IMR-90 (cell line): ENCODE measurements around the gene SRPRA.

ENCODE experiments used
- BHLHE40 ChIP-seq: fragments of 150-350 bp; IDR thresholded peaks from 2 replicates; pipeline ENCODE4 v1.6.1; 2016; ENCODE audit warnings: mild to moderate bottlenecking, low read depth, low read length
- CEBPB ChIP-seq: IDR thresholded peaks from 2 replicates; pipeline ENCODE4 v1.6.1; 2012; ENCODE audit warnings: low read depth, low read length, improper control_type of control experiment
- CHD1 ChIP-seq: IDR thresholded peaks from 2 replicates; pipeline ENCODE4 v1.6.1; 2012; ENCODE audit warnings: low read depth, low read length, improper control_type of control experiment
- FOS ChIP-seq: fragments of 150-350 bp; IDR thresholded peaks from 2 replicates; pipeline ENCODE4 v1.6.1; 2016; ENCODE audit warnings: low read depth, low read length
- MAFK ChIP-seq: IDR thresholded peaks from 2 replicates; pipeline ENCODE4 v1.6.1; 2012; ENCODE audit warnings: low read depth, low read length, improper control_type of control experiment
- MAZ ChIP-seq: IDR thresholded peaks from 2 replicates; pipeline ENCODE4 v1.6.1; 2012; ENCODE audit warnings: low read depth, mild to moderate bottlenecking, low read length, improper control_type of control experiment, moderate library complexity, borderline replicate concordance
- MXI1 ChIP-seq: IDR thresholded peaks from 2 replicates; pipeline ENCODE4 v1.6.1; 2012; ENCODE audit warnings: low read depth, mild to moderate bottlenecking, low read length, moderate library complexity, borderline replicate concordance
- POLR2A ChIP-seq: IDR thresholded peaks from 2 replicates; pipeline ENCODE4 v1.6.1; 2012; ENCODE audit warnings: mild to moderate bottlenecking, low read depth, low read length
- RAD21 ChIP-seq: IDR thresholded peaks from 2 replicates; pipeline ENCODE4 v1.6.1; 2012; ENCODE audit warnings: low read length, improper control_type of control experiment
- RCOR1 ChIP-seq: IDR thresholded peaks from 2 replicates; pipeline ENCODE4 v1.6.1; 2012; ENCODE audit warnings: mild to moderate bottlenecking, low read length, improper control_type of control experiment; ENCODE audit not compliant: insufficient replicate concordance
- RFX5 ChIP-seq: IDR thresholded peaks from 2 replicates; pipeline ENCODE4 v1.8.0; 2012; ENCODE audit warnings: low read depth, mild to moderate bottlenecking, low read length, moderate library complexity
- SMC3 ChIP-seq: fragments of 150-350 bp; IDR thresholded peaks from 2 replicates; pipeline ENCODE4 v1.6.1; 2016; ENCODE audit warnings: low read depth, mild to moderate bottlenecking, antibody characterized with exemption, low read length, moderate library complexity
- TF ChIP-seq, protein P1 (sequence below): conservative IDR thresholded peaks from 2 replicates; pipeline ENCODE4 v1.5.1; 2012; ENCODE audit warnings: mild to moderate bottlenecking, low read depth, low read length, improper control_type of control experiment
- TF ChIP-seq, protein P2 (sequence below): fragments of 150-350 bp; IDR thresholded peaks from 2 replicates; pipeline ENCODE4 v1.6.1; 2017; ENCODE audit warnings: mild to moderate bottlenecking, antibody characterized with exemption, low read length, low read depth

DNA sequence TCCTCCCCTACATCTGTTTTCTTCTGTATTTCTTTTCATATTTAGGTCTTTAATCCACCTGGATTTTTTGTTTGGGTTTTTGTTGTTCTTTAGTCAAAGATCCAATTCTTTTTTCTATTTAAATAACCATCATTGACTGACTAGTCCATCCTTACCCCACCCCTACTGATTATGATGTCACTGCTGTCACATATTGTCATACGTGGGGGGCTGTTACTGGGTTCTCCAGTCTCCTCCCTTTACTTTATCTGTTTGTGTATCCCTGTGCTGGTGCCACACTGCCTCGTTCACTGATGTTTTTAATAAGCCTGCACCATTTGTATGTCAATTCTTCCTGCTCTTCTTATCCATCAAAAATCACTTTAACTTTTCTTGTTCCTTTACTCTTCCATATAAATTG, 28.3 kb upstream of the SRPRA start:
- TF ChIP-seq, protein P1, sequence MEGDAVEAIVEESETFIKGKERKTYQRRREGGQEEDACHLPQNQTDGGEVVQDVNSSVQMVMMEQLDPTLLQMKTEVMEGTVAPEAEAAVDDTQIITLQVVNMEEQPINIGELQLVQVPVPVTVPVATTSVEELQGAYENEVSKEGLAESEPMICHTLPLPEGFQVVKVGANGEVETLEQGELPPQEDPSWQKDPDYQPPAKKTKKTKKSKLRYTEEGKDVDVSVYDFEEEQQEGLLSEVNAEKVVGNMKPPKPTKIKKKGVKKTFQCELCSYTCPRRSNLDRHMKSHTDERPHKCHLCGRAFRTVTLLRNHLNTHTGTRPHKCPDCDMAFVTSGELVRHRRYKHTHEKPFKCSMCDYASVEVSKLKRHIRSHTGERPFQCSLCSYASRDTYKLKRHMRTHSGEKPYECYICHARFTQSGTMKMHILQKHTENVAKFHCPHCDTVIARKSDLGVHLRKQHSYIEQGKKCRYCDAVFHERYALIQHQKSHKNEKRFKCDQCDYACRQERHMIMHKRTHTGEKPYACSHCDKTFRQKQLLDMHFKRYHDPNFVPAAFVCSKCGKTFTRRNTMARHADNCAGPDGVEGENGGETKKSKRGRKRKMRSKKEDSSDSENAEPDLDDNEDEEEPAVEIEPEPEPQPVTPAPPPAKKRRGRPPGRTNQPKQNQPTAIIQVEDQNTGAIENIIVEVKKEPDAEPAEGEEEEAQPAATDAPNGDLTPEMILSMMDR: no peak
- TF ChIP-seq POLR2A: no peak
- no peak for TF ChIP-seq RAD21
- no peak for TF ChIP-seq RCOR1
- TF ChIP-seq FOS: no peak
- TF ChIP-seq MAFK: no peak
- TF ChIP-seq BHLHE40: no peak
- no peak for TF ChIP-seq RFX5
- TF ChIP-seq MAZ: no peak
- TF ChIP-seq, protein P2, sequence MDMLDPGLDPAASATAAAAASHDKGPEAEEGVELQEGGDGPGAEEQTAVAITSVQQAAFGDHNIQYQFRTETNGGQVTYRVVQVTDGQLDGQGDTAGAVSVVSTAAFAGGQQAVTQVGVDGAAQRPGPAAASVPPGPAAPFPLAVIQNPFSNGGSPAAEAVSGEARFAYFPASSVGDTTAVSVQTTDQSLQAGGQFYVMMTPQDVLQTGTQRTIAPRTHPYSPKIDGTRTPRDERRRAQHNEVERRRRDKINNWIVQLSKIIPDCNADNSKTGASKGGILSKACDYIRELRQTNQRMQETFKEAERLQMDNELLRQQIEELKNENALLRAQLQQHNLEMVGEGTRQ: no peak
- TF ChIP-seq CEBPB: no peak
- no peak for TF ChIP-seq CHD1
- TF ChIP-seq MXI1: no peak
- no peak for TF ChIP-seq SMC3
